IMR-90 (cell line): ENCODE measurements around the gene ERG. TPM values are rescaled to one million over a fixed set of nuclear protein-coding genes. Genes with fewer than 3 reads are reported as not detected.

ENCODE experiments used
- ATAC-seq: fragments of 200-7000 bp; cut with Tn5 transposase; 2 replicates; pipeline ENCODE4 v1.9.1; 2020; ENCODE audit warnings: low read depth, mild to moderate bottlenecking, moderate library complexity
- BruUV-seq: library from RNA; stranded (reverse); fragments of 400-500 nt; replicated peaks from 2 replicates; lab custom pipeline; 2021; lab: Mats Ljungman, UMichigan
- CTCF ChIA-PET: fragments of 300-600 bp; formaldehyde crosslinking; extraction: SDS; loops from one replicate; lab custom pipeline; 2021; ENCODE audit warnings: antibody characterized with exemption; lab: Yijun Ruan, JAX
- POLR2A ChIA-PET: fragments of 300-600 bp; sonication (Branson Sonifier 250); formaldehyde crosslinking; loops from one replicate; lab custom pipeline; 2022; ENCODE audit warnings: antibody characterized with exemption; ENCODE audit not compliant: unreplicated experiment; lab: Charles Lee
- DNase-seq: peaks from one replicate; pipeline ENCODE4 v3.0.0; 2013
- H2AFZ ChIP-seq: replicated peaks from 2 replicates; pipeline ENCODE3; 2013; ENCODE audit warnings: low read length, mild to moderate bottlenecking; ENCODE audit not compliant: poor library complexity
- H2AK5ac ChIP-seq: 2 replicates; pipeline ENCODE4 v1.6.1; 2013; ENCODE audit warnings: low read depth, low read length, inconsistent platforms
- H2AK9ac ChIP-seq: replicated peaks from 2 replicates; pipeline ENCODE3; 2013; ENCODE audit warnings: mild to moderate bottlenecking, low read depth, low read length, moderate library complexity; ENCODE audit not compliant: poor library complexity
- H2BK120ac ChIP-seq: 2 replicates; pipeline ENCODE4 v1.6.1; 2013; ENCODE audit warnings: low read depth, low read length, inconsistent platforms
- H2BK15ac ChIP-seq: 3 replicates; pipeline ENCODE4 v1.6.1; 2013; ENCODE audit warnings: low read depth, low read length, inconsistent platforms
- H2BK20ac ChIP-seq: 2 replicates; pipeline ENCODE4 v1.6.1; 2013; ENCODE audit warnings: low read depth, mild to moderate bottlenecking, inconsistent platforms, low read length, moderate library complexity
- H2BK5ac ChIP-seq: 2 replicates; pipeline ENCODE4 v1.6.1; 2013; ENCODE audit warnings: mild to moderate bottlenecking, low read depth, low read length, inconsistent platforms; ENCODE audit not compliant: poor library complexity, severe bottlenecking
- H3K14ac ChIP-seq: replicated peaks from 2 replicates; pipeline ENCODE4 v1.6.1; 2013; ENCODE audit warnings: low read depth, low read length, inconsistent platforms
- H3K18ac ChIP-seq: 2 replicates; pipeline ENCODE4 v1.6.1; 2013; ENCODE audit warnings: low read depth, low read length, control low read depth
- H3K23ac ChIP-seq: 2 replicates; pipeline ENCODE4 v1.6.1; 2013; ENCODE audit warnings: low read depth, low read length, inconsistent platforms
- H3K27ac ChIP-seq: 2 replicates; pipeline ENCODE4 v1.5.1; 2013; ENCODE audit warnings: mild to moderate bottlenecking, control low read depth, low read length; ENCODE audit not compliant: insufficient read depth
- H3K27me3 ChIP-seq: 2 replicates; pipeline ENCODE4 v1.6.1; 2013; ENCODE audit warnings: low read length; ENCODE audit not compliant: control insufficient read depth, insufficient read depth
- H3K36me3 ChIP-seq: 2 replicates; pipeline ENCODE4 v1.6.1; 2013; ENCODE audit warnings: low read length, mixed read lengths; ENCODE audit not compliant: control insufficient read depth, insufficient read depth
- H3K4ac ChIP-seq: 2 replicates; pipeline ENCODE4 v1.6.1; 2013; ENCODE audit warnings: low read depth, low read length, inconsistent platforms
- H3K4me1 ChIP-seq: 2 replicates; pipeline ENCODE4 v1.6.1; 2013; ENCODE audit warnings: low read length, mixed read lengths; ENCODE audit not compliant: control insufficient read depth, insufficient read depth
- H3K4me2 ChIP-seq: 2 replicates; pipeline ENCODE4 v1.6.1; 2013; ENCODE audit warnings: low read depth, mild to moderate bottlenecking, control low read depth, low read length, moderate library complexity
- H3K4me3 ChIP-seq: 2 replicates; pipeline ENCODE4 v1.5.1; 2013; ENCODE audit warnings: low read depth, mild to moderate bottlenecking, control low read depth, low read length, moderate library complexity; ENCODE audit not compliant: insufficient read depth
- H3K56ac ChIP-seq: 2 replicates; pipeline ENCODE4 v1.6.1; 2013; ENCODE audit warnings: low read length, inconsistent platforms; ENCODE audit not compliant: insufficient read depth; ENCODE audit errors: extremely low read depth
- H3K79me1 ChIP-seq, 2 experiments: 2 replicates each; pipeline ENCODE4 v1.6.1; 2013; ENCODE audit warnings: low read length in 2 of 2, inconsistent platforms in 1 of 2, low read depth in 1 of 2
- H3K9ac ChIP-seq: 2 replicates; pipeline ENCODE4 v1.6.1; 2013; ENCODE audit warnings: low read depth, low read length, control low read depth
- H3K9me1 ChIP-seq: 2 replicates; pipeline ENCODE4 v1.6.1; 2013; ENCODE audit warnings: low read length, inconsistent platforms; ENCODE audit not compliant: insufficient read depth
- H3K9me3 ChIP-seq: 2 replicates; pipeline ENCODE4 v1.6.1; 2013; ENCODE audit warnings: low read length; ENCODE audit not compliant: control insufficient read depth, insufficient read depth
- H4K20me1 ChIP-seq: 2 replicates; pipeline ENCODE4 v1.6.1; 2013; ENCODE audit warnings: low read length, inconsistent platforms; ENCODE audit not compliant: insufficient read depth
- H4K5ac ChIP-seq: 2 replicates; pipeline ENCODE4 v1.6.1; 2013; ENCODE audit warnings: mild to moderate bottlenecking, low read depth, low read length, control low read depth
- H4K8ac ChIP-seq, 2 experiments: 2 replicates each; pipeline ENCODE4 v1.6.1; 2013; ENCODE audit warnings: low read depth in 2 of 2, low read length in 2 of 2, control low read depth in 1 of 2, inconsistent platforms in 1 of 2
- H4K91ac ChIP-seq: 2 replicates; pipeline ENCODE4 v1.6.1; 2013; ENCODE audit warnings: low read depth, low read length, inconsistent platforms; ENCODE audit not compliant: insufficient read depth
- BHLHE40 ChIP-seq: fragments of 150-350 bp; IDR thresholded peaks from 2 replicates; pipeline ENCODE4 v1.6.1; 2016; ENCODE audit warnings: mild to moderate bottlenecking, low read depth, low read length
- CEBPB ChIP-seq: IDR thresholded peaks from 2 replicates; pipeline ENCODE4 v1.6.1; 2012; ENCODE audit warnings: low read depth, low read length, improper control_type of control experiment
- FOS ChIP-seq: fragments of 150-350 bp; IDR thresholded peaks from 2 replicates; pipeline ENCODE4 v1.6.1; 2016; ENCODE audit warnings: low read depth, low read length
- MAFK ChIP-seq: IDR thresholded peaks from 2 replicates; pipeline ENCODE4 v1.6.1; 2012; ENCODE audit warnings: low read depth, low read length, improper control_type of control experiment
- MAZ ChIP-seq: IDR thresholded peaks from 2 replicates; pipeline ENCODE4 v1.6.1; 2012; ENCODE audit warnings: low read depth, mild to moderate bottlenecking, low read length, improper control_type of control experiment, moderate library complexity, borderline replicate concordance
- MXI1 ChIP-seq: IDR thresholded peaks from 2 replicates; pipeline ENCODE4 v1.6.1; 2012; ENCODE audit warnings: low read depth, mild to moderate bottlenecking, low read length, moderate library complexity, borderline replicate concordance
- NFE2L2 ChIP-seq: fragments of 150-350 bp; IDR thresholded peaks from 2 replicates; pipeline ENCODE4 v1.6.1; 2016; ENCODE audit warnings: low read depth, mild to moderate bottlenecking, low read length
- POLR2A ChIP-seq: IDR thresholded peaks from 2 replicates; pipeline ENCODE4 v1.6.1; 2012; ENCODE audit warnings: mild to moderate bottlenecking, low read depth, low read length
- RAD21 ChIP-seq: IDR thresholded peaks from 2 replicates; pipeline ENCODE4 v1.6.1; 2012; ENCODE audit warnings: low read length, improper control_type of control experiment
- SMC3 ChIP-seq: fragments of 150-350 bp; IDR thresholded peaks from 2 replicates; pipeline ENCODE4 v1.6.1; 2016; ENCODE audit warnings: low read depth, mild to moderate bottlenecking, antibody characterized with exemption, low read length, moderate library complexity
- WGBS, 2 experiments: methylation state at CpG; one replicate each; pipeline versions ENCODE4 v1.1.5 to v1.1.7; 2013; ENCODE audit warnings: missing lambda C conversion rate in 2 of 2; ENCODE audit not compliant: insufficient read length in 1 of 2; ENCODE audit errors: extremely low coverage in 2 of 2; 5-methylcytosine and 5-hydroxymethylcytosine counted together
- dilution Hi-C: fragments of 300-500 bp; cut with HindIII; formaldehyde crosslinking; loops from one replicate; pipeline ENCODE4 v1.14.3; 2018; ENCODE audit warnings: low sequenced_read_pairs; ENCODE audit not compliant: unreplicated experiment
- in situ Hi-C: fragments of 300-500 bp; cut with MboI; formaldehyde crosslinking; loops from 3 replicates; pipeline ENCODE4 v1.14.3; 2019; ENCODE audit warnings: low sequenced_read_pairs, inconsistent platforms, mixed read lengths
- intact Hi-C: fragments of 100-400 bp; cut with micrococcal nuclease; formaldehyde crosslinking; loops from 2 replicates; pipeline ENCODE4 v1.10.0; 2022
- polyA plus RNA-seq, 3 experiments: library from polyadenylated mRNA; depleted of rRNA; stranded (reverse); fragments of >200 nt; gene quantifications; 2 replicates each; pipeline ENCODE4 v1.2.3, GENCODE V29; 2012; ENCODE audit warnings: low replicate concordance in 1 of 3
- total RNA-seq: library from RNA; depleted of rRNA; stranded (reverse); fragments of >200 nt; gene quantifications from 2 replicates; pipeline ENCODE4 v1.2.3, GENCODE V29; 2012
- TF ChIP-seq, protein P1 (sequence below): fragments of 150-350 bp; IDR thresholded peaks from 2 replicates; pipeline ENCODE4 v1.6.1; 2016; ENCODE audit warnings: low read depth, mild to moderate bottlenecking, low read length, moderate library complexity, borderline replicate concordance
- TF ChIP-seq, protein P2 (sequence below): conservative IDR thresholded peaks from 2 replicates; pipeline ENCODE4 v1.5.1; 2012; ENCODE audit warnings: mild to moderate bottlenecking, low read depth, low read length, improper control_type of control experiment

ERG gene
- total and polyA plus RNA-seq, 2 of the 4 experiments (the other 2 are of a cell fraction): not detected

DNA sequence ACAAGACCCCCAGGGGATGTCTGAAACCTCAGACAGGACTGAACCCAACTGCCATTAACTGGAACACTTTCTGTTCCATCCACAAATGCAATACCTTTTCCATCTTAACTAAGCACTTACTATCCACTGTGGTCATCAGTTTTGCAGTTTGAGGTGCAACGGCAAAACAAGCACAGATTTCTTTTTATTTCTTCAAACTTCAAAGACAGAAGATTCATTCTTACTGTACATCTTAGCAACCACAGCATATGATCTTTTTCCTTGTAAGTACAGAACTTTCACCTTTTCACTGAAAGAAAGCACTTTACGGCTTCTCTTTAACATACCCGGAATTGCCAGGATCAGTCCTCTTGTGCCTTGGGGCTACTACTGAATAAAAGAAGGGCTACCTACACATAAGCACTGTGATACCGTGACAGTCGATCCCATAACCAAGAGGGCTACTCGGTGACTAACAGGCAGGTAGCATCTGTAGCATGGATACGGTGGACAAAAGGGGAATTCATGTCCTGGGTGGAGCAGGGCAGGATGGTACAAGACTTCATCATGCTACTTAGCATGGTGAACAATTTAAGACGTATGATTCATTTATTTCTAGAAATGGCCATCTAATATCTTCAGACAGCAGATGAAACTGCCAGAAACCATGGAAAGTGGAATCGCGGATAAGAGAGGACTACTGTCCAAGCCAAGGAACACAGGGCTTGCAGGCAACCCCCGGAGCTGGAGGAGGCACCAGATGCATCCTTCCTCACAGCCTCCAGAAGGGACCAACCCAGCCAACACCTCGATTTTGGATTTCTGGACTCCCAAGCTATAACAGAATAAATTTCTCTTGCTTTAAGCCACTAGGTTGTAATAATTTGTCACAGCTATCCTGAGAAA is 18.4 kb downstream of the ERG start:
- Histone ChIP-seq H3K79me1 (no peaks in the 10 kb centered on the region), H3K4ac (no peak overlapping the region), H2BK15ac (no peak overlapping the region), H2BK20ac (no peak overlapping the region), H3K9me1 (no peaks in the 10 kb centered on the region), H3K4me3 (no peak overlapping the region), H3K9me3 (no peaks in the 10 kb centered on the region), H3K9ac (no peak overlapping the region), H3K4me1 (no peaks in the 10 kb centered on the region), H2BK5ac (no peak overlapping the region), H3K14ac (no peak overlapping the region), H3K27me3 (peaks cover 16% of the 10 kb centered on the region), H2AK9ac (no peak overlapping the region), H2BK120ac (no peak overlapping the region), H3K4me2 (no peak overlapping the region), H4K5ac (no peak overlapping the region), H3K27ac (no peak overlapping the region), H2AK5ac (no peak overlapping the region), H4K8ac (no peak overlapping the region), H3K36me3 (no peaks in the 10 kb centered on the region), H3K18ac (no peak overlapping the region), H3K23ac (no peak overlapping the region), H4K91ac (no peak overlapping the region), H3K56ac (no peak overlapping the region), H4K20me1 (no peaks in the 10 kb centered on the region), H2AFZ (no peak overlapping the region)
- CTCF ChIA-PET: no interaction called here
- no peak for ATAC-seq
- no peak for TF ChIP-seq SMC3
- TF ChIP-seq, protein P1, sequence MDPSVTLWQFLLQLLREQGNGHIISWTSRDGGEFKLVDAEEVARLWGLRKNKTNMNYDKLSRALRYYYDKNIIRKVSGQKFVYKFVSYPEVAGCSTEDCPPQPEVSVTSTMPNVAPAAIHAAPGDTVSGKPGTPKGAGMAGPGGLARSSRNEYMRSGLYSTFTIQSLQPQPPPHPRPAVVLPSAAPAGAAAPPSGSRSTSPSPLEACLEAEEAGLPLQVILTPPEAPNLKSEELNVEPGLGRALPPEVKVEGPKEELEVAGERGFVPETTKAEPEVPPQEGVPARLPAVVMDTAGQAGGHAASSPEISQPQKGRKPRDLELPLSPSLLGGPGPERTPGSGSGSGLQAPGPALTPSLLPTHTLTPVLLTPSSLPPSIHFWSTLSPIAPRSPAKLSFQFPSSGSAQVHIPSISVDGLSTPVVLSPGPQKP: no peak
- no peak for TF ChIP-seq BHLHE40
- no peak for TF ChIP-seq MAFK
- TF ChIP-seq MXI1: no peak
- no peak for TF ChIP-seq CEBPB
- TF ChIP-seq MAZ: no peak
- TF ChIP-seq RAD21: no peak
- TF ChIP-seq FOS: no peak
- TF ChIP-seq, protein P2, sequence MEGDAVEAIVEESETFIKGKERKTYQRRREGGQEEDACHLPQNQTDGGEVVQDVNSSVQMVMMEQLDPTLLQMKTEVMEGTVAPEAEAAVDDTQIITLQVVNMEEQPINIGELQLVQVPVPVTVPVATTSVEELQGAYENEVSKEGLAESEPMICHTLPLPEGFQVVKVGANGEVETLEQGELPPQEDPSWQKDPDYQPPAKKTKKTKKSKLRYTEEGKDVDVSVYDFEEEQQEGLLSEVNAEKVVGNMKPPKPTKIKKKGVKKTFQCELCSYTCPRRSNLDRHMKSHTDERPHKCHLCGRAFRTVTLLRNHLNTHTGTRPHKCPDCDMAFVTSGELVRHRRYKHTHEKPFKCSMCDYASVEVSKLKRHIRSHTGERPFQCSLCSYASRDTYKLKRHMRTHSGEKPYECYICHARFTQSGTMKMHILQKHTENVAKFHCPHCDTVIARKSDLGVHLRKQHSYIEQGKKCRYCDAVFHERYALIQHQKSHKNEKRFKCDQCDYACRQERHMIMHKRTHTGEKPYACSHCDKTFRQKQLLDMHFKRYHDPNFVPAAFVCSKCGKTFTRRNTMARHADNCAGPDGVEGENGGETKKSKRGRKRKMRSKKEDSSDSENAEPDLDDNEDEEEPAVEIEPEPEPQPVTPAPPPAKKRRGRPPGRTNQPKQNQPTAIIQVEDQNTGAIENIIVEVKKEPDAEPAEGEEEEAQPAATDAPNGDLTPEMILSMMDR: no peak
- no peak for TF ChIP-seq POLR2A
- no peak for TF ChIP-seq NFE2L2
- DNase-seq: no peak
- intact Hi-C loops: no loop called here
- dilution Hi-C loops: no loop called here
- 90% methylated on average over 2 of the region's 12 CpGs; no CpG with 5 or more reads in 1 of the 2 experiments for WGBS, 2 experiments
- POLR2A ChIA-PET: no interaction called here
- in situ Hi-C loops: no loop called here
- BruUV-seq: no TSS peak
